SW 1271 (cell line): ENCODE results near the gene GLYATL1.

ENCODE experiments used
- DNase-seq, 2 experiments: peaks; one replicate each; lab custom pipeline; 2025; lab: John Stamatoyannopoulos, UW

GLYATL1 gene

GRCh38 chr11:58926695-58927094 lies 12.6 kb upstream of the GLYATL1 start:
- DNase-seq = no peak

- DNase-seq = no peak
These were observed 11.7 kb upstream of the GLYATL1 start for GRCh38 chr11:58927393-58928106.

- DNase-seq = no peak
These were observed 11.2 kb upstream of the GLYATL1 start for GRCh38 chr11:58928107-58928499.

GRCh38 chr11:58928691-58929090 lies 10.6 kb upstream of the GLYATL1 start:
- no peak for DNase-seq

- DNase-seq = no peak
These were observed 8.4 kb upstream of the GLYATL1 start for GRCh38 chr11:58930926-58931325.

DNA sequence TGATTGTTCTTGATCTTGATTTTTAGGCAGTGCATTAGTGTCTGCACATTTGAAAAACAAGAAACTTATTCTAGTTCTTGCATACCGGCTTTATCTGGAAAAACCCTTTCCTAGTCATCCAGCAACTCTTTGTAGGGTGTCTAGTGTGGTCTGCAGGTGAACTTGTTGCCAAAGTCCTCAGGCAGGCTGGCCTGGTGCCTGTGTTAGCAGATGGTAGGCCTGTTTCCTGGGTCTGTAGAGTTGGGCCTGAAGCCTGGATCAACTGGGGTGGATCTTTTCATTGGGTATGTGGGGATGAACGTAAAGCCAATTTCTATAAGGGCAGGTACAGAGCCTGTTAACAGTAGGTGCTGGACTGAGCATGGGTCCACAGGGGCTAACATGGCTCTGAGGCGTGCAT lies 5.6 kb upstream of the GLYATL1 start:
- DNase-seq = no peak

DNA sequence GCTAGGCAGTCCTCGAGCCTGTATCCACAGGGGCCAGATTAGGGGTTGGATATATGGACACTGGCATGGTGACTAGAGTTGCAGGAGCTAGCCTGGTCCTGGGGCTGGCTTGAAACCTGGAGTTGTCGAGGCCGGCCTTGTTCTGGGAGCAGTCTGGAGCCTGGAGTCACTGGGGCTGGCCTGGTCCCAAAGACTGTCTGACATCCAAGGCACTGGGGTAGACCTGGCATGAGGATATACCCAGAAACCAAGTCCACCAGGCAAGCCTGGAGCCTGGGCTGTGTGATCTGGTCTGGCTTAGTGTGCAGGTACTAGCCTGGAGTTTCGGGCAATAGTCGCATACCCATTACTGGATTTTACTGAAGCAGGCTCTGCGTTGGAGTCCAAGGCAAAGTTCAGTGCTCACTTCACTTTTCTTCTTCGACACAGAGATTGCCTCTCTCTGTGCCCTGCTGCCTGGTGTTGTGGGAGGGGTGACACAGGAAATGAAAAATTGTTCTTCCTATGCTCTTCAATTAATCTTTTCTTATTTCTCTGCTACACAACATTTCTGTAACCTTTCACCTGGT lies 4.3 kb upstream of the GLYATL1 start:
- DNase-seq = no peak

DNA sequence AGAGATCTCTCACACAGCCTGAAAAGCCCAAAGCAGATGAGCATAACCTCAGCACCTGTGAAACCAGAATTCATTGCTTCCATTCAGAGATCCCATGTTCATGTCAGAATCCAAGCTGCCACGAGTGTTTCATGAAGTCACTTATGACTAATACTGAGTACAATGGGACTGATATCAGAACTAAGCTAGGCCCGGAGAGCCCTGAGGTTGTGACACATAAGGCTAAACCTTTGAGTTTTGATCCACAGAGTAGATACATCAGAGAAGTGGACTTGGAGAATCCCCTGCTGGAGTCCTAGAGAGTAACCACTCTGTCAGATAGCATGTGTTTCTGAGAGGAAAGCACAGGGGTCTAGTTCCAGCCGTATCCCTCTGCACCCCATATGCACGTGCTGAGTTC lies 890 bp upstream of the GLYATL1 start:
- no peak for DNase-seq

- DNase-seq = no peak
These were observed 740 bp downstream of the GLYATL1 start for GRCh38 chr11:58940028-58940427.

DNA sequence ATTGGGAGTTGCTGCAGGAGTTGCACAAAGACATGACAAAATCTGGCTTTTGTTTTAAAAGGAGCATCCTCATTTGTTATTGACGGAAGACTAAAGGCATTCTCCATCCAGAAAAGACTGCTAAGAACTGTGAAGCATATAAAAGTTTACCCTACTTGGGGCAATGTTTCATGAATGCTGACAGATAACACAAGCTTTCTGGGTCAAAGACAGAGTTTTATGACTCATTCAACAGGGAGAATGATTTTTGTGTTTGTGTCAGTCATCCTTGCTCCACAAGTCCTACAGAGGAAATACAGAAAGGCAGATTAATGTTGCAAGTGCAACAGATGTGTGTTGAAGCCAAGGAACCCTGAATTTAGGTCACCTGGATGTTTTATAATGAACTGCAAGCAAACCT lies 2.5 kb downstream of the GLYATL1 start:
- DNase-seq = no peak

DNA sequence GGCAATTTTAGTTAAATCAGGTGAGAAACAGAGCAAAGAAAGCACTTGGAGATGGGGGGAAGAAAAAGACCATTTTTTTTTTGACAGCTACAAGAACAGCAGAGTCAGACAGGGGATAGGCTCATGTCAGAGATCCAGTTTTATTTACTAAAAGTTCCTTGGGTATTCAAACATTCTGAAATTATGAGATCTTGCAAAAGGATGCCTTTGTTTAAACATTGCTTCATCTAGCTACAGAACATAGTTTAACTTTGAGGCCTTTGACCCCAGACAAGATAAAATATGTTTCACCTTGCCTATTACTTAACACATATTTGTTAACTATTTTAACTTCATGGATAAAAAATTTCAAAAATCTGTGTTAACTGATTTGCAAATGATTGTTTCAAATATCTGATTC lies 6.4 kb downstream of the GLYATL1 start:
- DNase-seq = no peak

GRCh38 chr11:58949184-58949583 lies 9.9 kb downstream of the GLYATL1 start:
- no peak for DNase-seq

GRCh38 chr11:58957922-58958321 lies 18.6 kb downstream of the GLYATL1 start:
- no peak for DNase-seq

- no peak for DNase-seq
These were observed 19.2 kb downstream of the GLYATL1 start for GRCh38 chr11:58958500-58958899.

- no peak for DNase-seq
These were observed 24.3 kb downstream of the GLYATL1 start for GRCh38 chr11:58963551-58964104.

DNA sequence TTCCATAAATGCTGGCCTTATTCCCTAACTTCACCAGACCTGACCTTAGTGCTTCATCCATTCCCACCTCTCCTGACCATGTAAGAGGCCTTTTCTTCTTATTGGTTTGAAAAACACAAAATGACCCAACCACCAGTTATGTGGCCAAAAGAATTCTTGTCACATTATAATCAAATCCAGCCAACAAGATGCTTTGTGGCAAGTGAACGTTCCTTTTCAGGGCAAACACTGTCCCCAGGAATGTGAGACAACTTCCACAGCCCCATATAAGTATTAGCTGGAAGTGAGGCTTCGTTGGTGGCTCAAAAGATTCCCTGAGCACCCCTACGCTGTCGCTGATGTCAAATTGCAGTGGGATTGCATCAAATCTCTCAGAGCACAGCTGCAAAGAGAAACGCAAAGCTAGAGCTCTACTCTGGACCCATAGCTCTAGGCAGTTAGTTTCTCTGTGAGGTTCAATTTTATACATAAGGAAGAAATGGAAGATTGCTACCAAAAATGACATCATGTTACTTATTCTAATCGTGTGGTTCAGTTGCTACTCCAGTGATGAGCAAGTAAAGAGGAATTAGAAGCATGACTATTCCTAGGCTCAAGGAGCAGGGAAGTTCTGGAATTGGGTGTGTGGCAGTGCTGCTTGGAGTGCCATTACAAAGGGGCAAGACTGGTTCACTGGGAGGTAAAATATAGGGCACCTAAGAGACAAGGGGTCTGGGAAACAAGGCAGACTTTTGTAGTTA lies 26.1 kb downstream of the GLYATL1 start:
- no peak for DNase-seq

DNA sequence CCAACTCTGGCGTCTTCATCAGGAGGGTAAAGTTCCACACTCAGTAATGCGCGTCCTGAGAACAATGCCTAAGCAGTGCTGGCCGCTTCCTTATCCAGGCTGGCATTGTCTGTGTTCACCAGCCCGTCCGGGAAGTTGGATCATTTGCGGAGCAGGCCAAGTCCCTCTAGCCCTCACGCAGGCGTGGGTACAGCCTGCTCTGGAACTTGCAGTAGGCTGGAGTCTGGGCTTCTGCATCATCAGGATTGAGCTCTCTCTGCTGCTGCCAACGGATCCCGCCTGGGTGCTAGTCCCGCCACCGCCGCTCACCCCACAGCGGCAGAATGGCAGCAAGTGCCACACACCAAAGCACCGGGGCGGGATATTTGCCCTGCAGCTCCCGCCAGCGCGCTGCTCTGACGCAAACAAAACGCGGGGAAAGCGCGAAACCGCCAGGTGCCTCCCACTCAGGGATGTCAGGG lies 29.0 kb downstream of the GLYATL1 start:
- DNase-seq = no peak

DNA sequence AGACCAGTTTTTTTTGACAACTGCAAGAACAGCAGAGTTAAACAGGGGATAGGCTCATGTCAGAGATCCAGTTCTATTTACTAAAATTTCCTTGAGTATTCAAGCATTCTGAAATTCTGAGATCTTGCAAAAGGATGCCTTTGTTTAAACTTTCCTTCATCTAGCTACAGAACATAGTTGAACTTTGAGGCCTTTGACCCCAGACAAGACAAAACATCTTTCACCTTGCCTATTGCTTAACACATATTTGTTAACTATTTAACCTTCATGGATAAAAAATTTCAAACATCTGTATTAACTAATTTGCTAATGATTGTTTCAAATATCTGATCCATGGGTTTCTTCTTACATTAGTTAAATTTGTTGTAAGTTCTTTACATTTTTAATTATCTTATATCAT lies 38.2 kb downstream of the GLYATL1 start:
- no peak for DNase-seq

DNA sequence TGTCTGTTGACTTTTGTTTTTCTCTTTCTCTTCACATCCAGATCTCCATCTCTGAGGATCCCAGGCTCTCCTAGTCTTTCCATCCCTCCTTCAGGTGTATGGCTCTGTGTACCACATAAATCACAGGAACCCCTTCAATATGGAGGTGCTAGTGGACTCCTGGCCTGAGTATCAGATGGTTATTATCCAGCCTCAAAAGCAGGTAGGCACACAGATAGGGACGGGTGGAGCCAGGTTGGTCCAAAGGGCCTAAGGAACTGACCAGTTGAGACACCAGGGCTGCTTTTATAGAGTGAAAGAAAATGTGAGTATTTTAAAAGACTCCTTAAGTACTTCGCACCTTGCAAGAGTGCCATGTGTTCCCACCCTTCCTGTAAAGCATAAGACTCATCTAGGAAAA lies 39.9 kb downstream of the GLYATL1 start:
- DNase-seq = no peak

- DNase-seq = no peak
These were observed 41.0 kb downstream of the GLYATL1 start for GRCh38 chr11:58980159-58980843.

DNA sequence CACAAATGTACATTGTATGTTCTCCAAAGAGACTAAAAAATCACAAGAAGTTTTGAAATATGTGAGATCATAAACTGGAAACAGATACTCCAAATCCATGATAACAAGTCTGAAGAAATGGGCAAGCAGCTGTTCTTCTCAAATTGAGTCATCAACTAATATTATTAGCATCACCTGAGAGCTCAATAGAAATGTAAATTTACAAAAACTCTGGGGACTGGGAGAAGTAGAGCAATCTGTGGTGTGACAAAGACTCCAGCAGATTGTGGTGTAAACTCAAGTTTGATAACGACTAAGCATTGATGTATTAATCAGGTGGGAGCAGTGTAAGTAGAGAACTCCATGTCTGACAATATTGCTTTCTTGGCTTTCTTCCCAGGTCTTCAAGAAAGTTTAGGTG lies 53.2 kb downstream of the GLYATL1 start:
- DNase-seq = no peak

GRCh38 chr11:58994171-58994570 lies 54.9 kb downstream of the GLYATL1 start:
- DNase-seq = no peak
